HG03196 (cell line): ENCODE data around the gene BHMT.
"Not testable (repeated sequence)": the region's sequence is repeated elsewhere in the genome, so short reads cannot be mapped to it uniquely, and the experiment has no call there.

ENCODE experiments used
- ATAC-seq: cut with Tn5 transposase; IDR thresholded peaks from one replicate; pipeline ENCODE4 v1.9.1; 2021; ENCODE audit not compliant: unreplicated experiment

Gene BHMT

GRCh38 chr5:79168031-79168430 lies 56.4 kb downstream of the BHMT start:
- ATAC-seq: no peak

- no peak for ATAC-seq
These were observed 59.1 kb downstream of the BHMT start for GRCh38 chr5:79170661-79171060.

- no peak for ATAC-seq
These were observed 60.1 kb downstream of the BHMT start for GRCh38 chr5:79171635-79172245.

GRCh38 chr5:79172269-79172668 lies 60.7 kb downstream of the BHMT start:
- ATAC-seq: no peak

GRCh38 chr5:79173626-79174025 lies 62.0 kb downstream of the BHMT start:
- no peak for ATAC-seq

- not testable (repeated sequence) for ATAC-seq
These were observed 68.8 kb downstream of the BHMT start for GRCh38 chr5:79180449-79180848.

GRCh38 chr5:79181419-79182022 lies 69.9 kb downstream of the BHMT start:
- no peak for ATAC-seq
